ENCODE data around the gene NCS1.
A peak's percentile ranks its signal among the peaks of the same experiment; 100 is the strongest.

The NCS1 gene

GRCh38 chr9:130177898-130178805, 5.9 kb downstream of the NCS1 start:
- TF ChIP-seq USF1 (IDR thresholded peaks at IDR 0.05) (no peak), ZBTB7A (IDR thresholded peaks at IDR 0.05; ENCODE audit: low read depth) (0 out of 2 replicates have a peak, but pooled peaks have one; percentile 32), TCF12 (IDR thresholded peaks at IDR 0.05; ENCODE audit: low read depth) (peak; percentile 78), FOXM1 (IDR thresholded peaks at IDR 0.05; ENCODE audit: borderline replicate concordance, low read depth) (0 out of 2 replicates have a peak, but pooled peaks have one; percentile 27), YY1 (IDR thresholded peaks at IDR 0.05; ENCODE audit: low read depth) (peak; percentile 46; the same call in 1 of the 2 replicates), CEBPB (IDR thresholded peaks at IDR 0.05) (no peak), EP300 (IDR thresholded peaks at IDR 0.05; ENCODE audit: borderline replicate concordance) (peak; percentile 81; the same call in 1 of the 2 replicates), REST (IDR thresholded peaks at IDR 0.05; ENCODE audit: low read depth) (no peak), TAF1 (IDR thresholded peaks at IDR 0.05; ENCODE audit: low read depth) (no peak), NFIC (IDR thresholded peaks at IDR 0.05) (peak; percentile 87), RAD21 (IDR thresholded peaks at IDR 0.05; ENCODE audit: low read depth) (peak; percentile 26; the same call in 1 of the 2 replicates), TEAD4 (IDR thresholded peaks at IDR 0.05) (peak; percentile 82), EGR1 (IDR thresholded peaks at IDR 0.05) (no peak), CREB1 (IDR thresholded peaks at IDR 0.05; ENCODE audit: low read depth) (no peak)
- TF ChIP-seq, protein P1, sequence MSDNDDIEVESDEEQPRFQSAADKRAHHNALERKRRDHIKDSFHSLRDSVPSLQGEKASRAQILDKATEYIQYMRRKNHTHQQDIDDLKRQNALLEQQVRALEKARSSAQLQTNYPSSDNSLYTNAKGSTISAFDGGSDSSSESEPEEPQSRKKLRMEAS (IDR thresholded peaks at IDR 0.05) = peak; percentile 43; the same call in 1 of the 2 replicates

GRCh38 chr9:130179331-130179907, 7.2 kb downstream of the NCS1 start:
- TF ChIP-seq YY1 (IDR thresholded peaks at IDR 0.05; ENCODE audit: low read depth) (no peak), EP300 (IDR thresholded peaks at IDR 0.05; ENCODE audit: borderline replicate concordance) (no peak), TAF1 (IDR thresholded peaks at IDR 0.05; ENCODE audit: low read depth) (no peak), CREB1 (IDR thresholded peaks at IDR 0.05; ENCODE audit: low read depth) (no peak)

DNA sequence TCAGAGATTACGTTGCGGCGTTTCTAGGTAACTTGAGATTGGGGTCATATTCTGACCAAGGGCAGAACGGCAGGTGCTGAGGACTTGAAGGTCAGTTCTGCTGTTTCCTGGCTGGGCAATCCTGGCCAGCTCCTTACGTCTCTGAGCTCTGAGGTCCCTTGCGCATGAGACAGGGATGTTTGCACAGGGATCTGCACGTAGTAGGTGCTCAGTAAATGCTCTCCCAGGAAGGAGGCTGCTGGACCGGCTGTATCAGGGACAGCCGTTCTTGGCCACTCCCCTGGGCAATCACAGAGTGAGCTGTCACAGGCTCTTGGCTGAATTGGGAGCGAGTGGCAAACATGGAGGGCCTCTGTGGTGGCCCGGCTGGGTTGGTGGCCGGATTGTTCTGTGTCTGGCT, 8.3 kb downstream of the NCS1 start:
- TF ChIP-seq USF1 (IDR thresholded peaks at IDR 0.05) (no peak), TEAD4 (IDR thresholded peaks at IDR 0.05) (no peak), CREB1 (IDR thresholded peaks at IDR 0.05; ENCODE audit: low read depth) (no peak), TCF12 (IDR thresholded peaks at IDR 0.05; ENCODE audit: low read depth) (no peak), EP300 (IDR thresholded peaks at IDR 0.05; ENCODE audit: borderline replicate concordance) (no peak), RAD21 (IDR thresholded peaks at IDR 0.05; ENCODE audit: low read depth) (no peak), TAF1 (IDR thresholded peaks at IDR 0.05; ENCODE audit: low read depth) (no peak), ZBTB7A (IDR thresholded peaks at IDR 0.05; ENCODE audit: low read depth) (no peak)
- TF ChIP-seq, protein P1 (IDR thresholded peaks at IDR 0.05) = no peak

- TF ChIP-seq, protein P1 (IDR thresholded peaks at IDR 0.05) = no peak
These were observed 9.6 kb downstream of the NCS1 start for GRCh38 chr9:130181678-130182380.

DNA sequence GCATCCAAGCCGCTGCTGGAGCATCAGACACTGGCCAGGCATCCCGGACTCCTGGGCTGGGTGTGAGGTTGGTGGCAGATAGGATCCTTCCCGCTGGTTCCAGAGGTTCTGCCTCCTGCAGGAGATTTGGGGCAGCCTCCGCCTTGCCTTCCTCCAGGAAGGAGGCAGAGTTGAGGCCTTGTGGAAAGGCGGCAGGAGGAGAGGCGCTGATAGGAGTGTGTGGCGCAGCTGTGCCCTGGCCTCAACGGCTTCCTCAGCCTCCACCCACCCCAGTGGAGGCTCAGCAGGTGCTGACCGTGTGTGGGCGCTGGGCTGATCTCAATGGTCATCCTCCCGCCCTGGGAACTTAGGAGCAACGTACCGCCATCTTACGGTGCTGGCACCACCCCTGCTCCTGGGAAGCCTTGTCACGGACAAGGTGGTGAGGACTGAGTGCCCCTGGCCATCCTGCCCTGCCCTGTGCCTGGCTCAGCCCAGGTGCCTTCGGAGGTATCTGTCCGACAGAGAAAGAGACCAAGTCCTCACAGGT, 10.2 kb downstream of the NCS1 start:
- TF ChIP-seq NFIC (IDR thresholded peaks at IDR 0.05) = no peak
- TF ChIP-seq, protein P1 (IDR thresholded peaks at IDR 0.05) = 0 out of 2 replicates have a peak, but pooled peaks have one; percentile 14

- TF ChIP-seq FOXM1 (IDR thresholded peaks at IDR 0.05; ENCODE audit: borderline replicate concordance, low read depth) (peak; percentile 41; the same call in 1 of the 2 replicates), TCF12 (IDR thresholded peaks at IDR 0.05; ENCODE audit: low read depth) (peak; percentile 81), YY1 (IDR thresholded peaks at IDR 0.05; ENCODE audit: low read depth) (no peak), TEAD4 (IDR thresholded peaks at IDR 0.05) (peak; percentile 94), ZBTB7A (IDR thresholded peaks at IDR 0.05; ENCODE audit: low read depth) (peak; percentile 71; the same call in 1 of the 2 replicates), NFIC (IDR thresholded peaks at IDR 0.05) (peak; percentile 72), CREB1 (IDR thresholded peaks at IDR 0.05; ENCODE audit: low read depth) (no peak), EGR1 (IDR thresholded peaks at IDR 0.05) (no peak), TAF1 (IDR thresholded peaks at IDR 0.05; ENCODE audit: low read depth) (no peak; the same call in 1 of the 2 replicates), CEBPB (IDR thresholded peaks at IDR 0.05) (no peak), EP300 (IDR thresholded peaks at IDR 0.05; ENCODE audit: borderline replicate concordance) (peak; percentile 82), USF1 (IDR thresholded peaks at IDR 0.05) (no peak), RAD21 (IDR thresholded peaks at IDR 0.05; ENCODE audit: low read depth) (no peak), REST (IDR thresholded peaks at IDR 0.05; ENCODE audit: low read depth) (no peak)
- TF ChIP-seq, protein P1 (IDR thresholded peaks at IDR 0.05) = peak; percentile 63; the same call in 1 of the 2 replicates
These were observed 11.0 kb downstream of the NCS1 start for GRCh38 chr9:130183133-130183762.

Measured in Ishikawa (cell line).